ENCODE results near the gene LILRB5.

The LILRB5 gene

GRCh38 chr19:54268936-54269335, 11.9 kb upstream of the LILRB5 start:
- TF ChIP-seq CTCF (IDR thresholded peaks at IDR 0.05; ENCODE audit: borderline replicate concordance, insufficient read depth, low read depth, low read length): no peak
- H3K4me3 ChIP-seq (ENCODE audit: low read depth, low read length): no peak overlapping the region

GRCh38 chr19:54266133-54266532, 9.1 kb upstream of the LILRB5 start:
- peak; percentile 77 for TF ChIP-seq CTCF (IDR thresholded peaks at IDR 0.05; ENCODE audit: borderline replicate concordance, insufficient read depth, low read depth, low read length)
- H3K4me3 ChIP-seq (ENCODE audit: low read depth, low read length): no peak overlapping the region

- H3K4me3 ChIP-seq (ENCODE audit: low read depth, low read length): no peak overlapping the region
- no peak for TF ChIP-seq CTCF (IDR thresholded peaks at IDR 0.05; ENCODE audit: borderline replicate concordance, insufficient read depth, low read depth, low read length)
Measured at GRCh38 chr19:54262470-54262869, 5.4 kb upstream of the LILRB5 start.

GRCh38 chr19:54262066-54262465, 5.0 kb upstream of the LILRB5 start:
- H3K4me3 ChIP-seq (ENCODE audit: low read depth, low read length): no peak overlapping the region
- TF ChIP-seq CTCF (IDR thresholded peaks at IDR 0.05; ENCODE audit: borderline replicate concordance, insufficient read depth, low read depth, low read length): no peak

- H3K4me3 ChIP-seq (ENCODE audit: low read depth, low read length): no peak overlapping the region
- TF ChIP-seq CTCF (IDR thresholded peaks at IDR 0.05; ENCODE audit: borderline replicate concordance, insufficient read depth, low read depth, low read length): no peak
Measured at GRCh38 chr19:54256250-54257115, 590 bp downstream of the LILRB5 start.

- TF ChIP-seq CTCF (IDR thresholded peaks at IDR 0.05; ENCODE audit: borderline replicate concordance, insufficient read depth, low read depth, low read length): no peak
- no peak overlapping the region for H3K4me3 ChIP-seq (ENCODE audit: low read depth, low read length)
Measured at GRCh38 chr19:54255105-54255775, 1.8 kb downstream of the LILRB5 start.
